Esophagus squamous epithelium (tissue), 5 donors: ENCODE data around the gene RBM23. TPM values are rescaled to one million over a fixed set of nuclear protein-coding genes. Genes with fewer than 3 reads are reported as not detected.

Experiments used
- DNase-seq: peaks from one replicate; lab custom pipeline; 2025; lab: John Stamatoyannopoulos, UW
- H3K27ac ChIP-seq, 4 donors: fragments of 200-600 bp; sonication (generic); one replicate each; pipeline ENCODE4 v1.5.1; 2016 to 2019; ENCODE audit warnings: mild to moderate bottlenecking in 1 of 4
- H3K27me3 ChIP-seq, 4 donors: fragments of 200-600 bp; sonication (generic); 1 replicate in 3 of 4; 2 replicates in 1 of 4; pipeline versions ENCODE4 v1.5.1 to v1.6.0; 2017 to 2021; ENCODE audit warnings: antibody characterized with exemption in 1 of 4
- H3K36me3 ChIP-seq, 3 donors: fragments of 200-600 bp; sonication (generic); one replicate each; pipeline ENCODE4 v1.5.1; 2016 to 2019
- H3K4me1 ChIP-seq, 3 donors: fragments of 200-600 bp; sonication (generic); one replicate each; pipeline ENCODE4 v1.5.1; 2017 to 2019
- H3K4me3 ChIP-seq, 4 donors: fragments of 200-600 bp; sonication (generic); 1 replicate in 3 of 4; 2 replicates in 1 of 4; pipeline ENCODE4 v1.5.1; 2016 to 2019; ENCODE audit warnings: mild to moderate bottlenecking in 2 of 4, moderate library complexity in 1 of 4
- H3K9me3 ChIP-seq, 3 donors: fragments of 200-600 bp; sonication (generic); one replicate each; pipeline ENCODE4 v1.5.1; 2016 to 2019
- CTCF ChIP-seq, 6 experiments: fragments of 450-650 bp in 4 of 6; fragments of 200-600 bp in 2 of 6; sonication (generic) in 2 of 6; IDR thresholded peaks; one replicate each; pipeline ENCODE4 v1.5.1; 2016 to 2019; ENCODE audit warnings: antibody characterized with exemption in 6 of 6, mild to moderate bottlenecking in 4 of 6, moderate library complexity in 4 of 6
- POLR2A ChIP-seq, 4 donors: fragments of 450-650 bp; IDR thresholded peaks; one replicate each; pipeline ENCODE4 v1.6.1; 2017; ENCODE audit warnings: antibody characterized with exemption in 4 of 4, mild to moderate bottlenecking in 4 of 4, moderate library complexity in 3 of 4
- WGBS, 2 donors: methylation state at CpG; one replicate each; pipeline ENCODE4 v1.1.5; 2018; 5-methylcytosine and 5-hydroxymethylcytosine counted together
- intact Hi-C: fragments of 100-400 bp; cut with DNase I; formaldehyde crosslinking; loops from one replicate; pipeline ENCODE4 v1.15.0; 2022
- total RNA-seq, 4 donors: library from RNA; depleted of rRNA; stranded (reverse); fragments of >200 nt; gene quantifications; one replicate each; pipeline ENCODE4 v1.1.0, GENCODE V29; 2016
- donor health status: DM: yes; HTN: yes; CAD: no.

RBM23 gene
- total RNA-seq, 4 donors from 2014 or later: 40.0 to 101 (median 58.9) TPM

GRCh38 chr14:22928237-22929103 lies 9.5 kb upstream of the RBM23 start:
- peaks cover 17 to 39% (median 28%) of the 10 kb centered on the region in 3 donors for H3K36me3 ChIP-seq
- no peak for DNase-seq
- peak overlapping the region; percentile 95 to 97 (median 96) for H3K27ac ChIP-seq
- intact Hi-C loops: no loop called here
- no peaks in the 10 kb centered on the region for H3K9me3 ChIP-seq
- H3K27me3 ChIP-seq: no peaks in the 10 kb centered on the region
- 11 to 16% methylated on average over 12 of the region's 12 CpGs for WGBS, 2 donors
- H3K4me3 ChIP-seq: peak overlapping the region; percentile 88 to 97 (median 92)
- H3K4me1 ChIP-seq: peaks cover 20 to 51% (median 22%) of the 10 kb centered on the region in 3 donors
- TF ChIP-seq CTCF (IDR thresholded peaks at IDR 0.05) (no peak), POLR2A (IDR thresholded peaks at IDR 0.05) (no peak)

GRCh38 chr14:22926316-22926715 lies 7.4 kb upstream of the RBM23 start:
- intact Hi-C loops: no loop called here
- 69 to 76% methylated on average over 4 of the region's 4 CpGs for WGBS, 2 donors
- peak overlapping the region; percentile 32 to 68 (median 52) for H3K27ac ChIP-seq
- no peak for TF ChIP-seq POLR2A (IDR thresholded peaks at IDR 0.05)
- no peak for TF ChIP-seq CTCF (IDR thresholded peaks at IDR 0.05)
- no peaks in the 10 kb centered on the region for H3K27me3 ChIP-seq
- H3K9me3 ChIP-seq: no peaks in the 10 kb centered on the region
- no peak for DNase-seq
- no peak overlapping the region for H3K4me3 ChIP-seq
- peaks cover 20 to 46% (median 22%) of the 10 kb centered on the region in 3 donors for H3K4me1 ChIP-seq
- peaks cover 29 to 61% (median 32%) of the 10 kb centered on the region in 3 donors for H3K36me3 ChIP-seq

- Histone ChIP-seq H3K4me3 (no peak overlapping the region), H3K27ac (peak overlapping the region in 3 of 4 donors; percentile 50 to 68 (median 55)), H3K9me3 (no peaks in the 10 kb centered on the region), H3K4me1 (peaks cover 16 to 39% (median 18%) of the 10 kb centered on the region in 3 donors), H3K36me3 (peaks cover 29 to 69% (median 36%) of the 10 kb centered on the region in 3 donors), H3K27me3 (no peaks in the 10 kb centered on the region)
- 88 to 90% methylated on average over 3 to 6 of the region's 8 CpGs for whole genome bisulfite sequencing, 2 donors
- no peak for DNase-seq
- no peak for TF ChIP-seq CTCF (IDR thresholded peaks at IDR 0.05)
- TF ChIP-seq POLR2A (IDR thresholded peaks at IDR 0.05): no peak
- intact Hi-C loops: no loop called here
These were observed 6.6 kb upstream of the RBM23 start for GRCh38 chr14:22925513-22925912.

GRCh38 chr14:22923746-22924145 lies 4.8 kb upstream of the RBM23 start:
- Histone ChIP-seq H3K27ac (no peak overlapping the region), H3K9me3 (no peaks in the 10 kb centered on the region), H3K4me3 (no peak overlapping the region), H3K4me1 (peaks cover 16 to 40% (median 20%) of the 10 kb centered on the region in 3 donors), H3K36me3 (peaks cover 29 to 73% (median 39%) of the 10 kb centered on the region in 3 donors), H3K27me3 (no peaks in the 10 kb centered on the region)
- 97 to 100% methylated on average over 3 to 4 of the region's 5 CpGs for WGBS, 2 donors
- TF ChIP-seq POLR2A (IDR thresholded peaks at IDR 0.05): no peak
- no peak for TF ChIP-seq CTCF (IDR thresholded peaks at IDR 0.05)
- intact Hi-C loops: no loop called here
- DNase-seq: no peak

- 83 to 88% methylated on average over 2 of the region's 2 CpGs for WGBS, 2 donors
- H3K36me3 ChIP-seq: peaks cover 29 to 72% (median 39%) of the 10 kb centered on the region in 3 donors
- H3K4me3 ChIP-seq: no peak overlapping the region
- peaks cover 12 to 35% (median 13%) of the 10 kb centered on the region in 3 donors for H3K4me1 ChIP-seq
- no peak overlapping the region for H3K27ac ChIP-seq
- TF ChIP-seq POLR2A (IDR thresholded peaks at IDR 0.05) (no peak), CTCF (IDR thresholded peaks at IDR 0.05) (no peak)
- H3K27me3 ChIP-seq: no peaks in the 10 kb centered on the region
- no peaks in the 10 kb centered on the region for H3K9me3 ChIP-seq
- intact Hi-C loops: no loop called here
- no peak for DNase-seq
These were observed 3.3 kb upstream of the RBM23 start for GRCh38 chr14:22922294-22922693.
